Measurements from ENCODE around the gene RNF182. TPM values are rescaled to one million over a fixed set of nuclear protein-coding genes. Genes with fewer than 3 reads are reported as not detected.

The RNF182 gene
- total and polyA plus RNA-seq, 9 of the 15 experiments (the other 6 are each of a cell fraction or from before 2014, with no cell fraction given), result 12.8 to 22.8 (median 17.5) TPM

DNA sequence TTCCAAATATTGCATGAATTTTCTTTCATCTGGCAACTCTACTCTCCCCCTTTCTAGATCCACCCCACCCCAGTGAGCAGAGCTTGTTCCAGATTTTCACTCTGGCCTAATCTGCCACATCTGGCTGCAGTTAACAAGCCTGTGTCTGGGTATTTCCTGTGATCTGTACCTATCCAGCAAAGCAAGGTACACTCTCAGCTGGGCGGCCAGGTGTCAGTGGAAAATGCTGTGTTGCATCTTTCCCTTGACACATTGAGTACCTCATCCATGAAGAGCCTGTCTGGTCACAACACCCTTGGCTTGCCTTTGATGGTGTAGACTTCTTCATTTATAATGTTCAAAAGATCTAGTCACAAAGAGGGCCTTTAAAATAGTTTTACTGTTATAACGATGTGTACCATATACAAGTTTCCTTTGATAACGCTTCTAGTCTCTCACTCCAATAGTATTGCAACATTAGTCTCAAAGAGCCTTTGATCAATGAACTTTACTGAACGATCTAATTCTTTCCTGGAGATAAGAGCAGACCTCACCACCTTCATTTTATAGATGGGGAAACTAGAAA, 6.0 kb upstream of the RNF182 start:
- WGBS (ENCODE audit: insufficient coverage, low coverage, missing lambda C conversion rate), result 39% methylated on average over 4 of the region's 4 CpGs
- intact Hi-C loops (cut with micrococcal nuclease) (no loop called here), in situ Hi-C loops (cut with MboI) (no loop called here)
- Histone ChIP-seq H3K4me3 (no peak overlapping the region), H3K9me3 (replicated peaks; ENCODE audit: control insufficient read depth, insufficient read depth, low read depth, low read length) (no peaks in the 10 kb centered on the region), H3K27me3 (ENCODE audit: control insufficient read depth in 2 of 2, insufficient read depth in 2 of 2, low read length in 2 of 2) (no peaks in the 10 kb centered on the region), H3K27ac (ENCODE audit: extremely low read depth, low read depth, low read length) (no peak overlapping the region), H3K9ac (ENCODE audit: insufficient read depth in 1 of 2, low read depth in 2 of 2, low read length in 2 of 2) (no peak overlapping the region), H4K20me1 (replicated peaks; ENCODE audit: control insufficient read depth, insufficient read depth, low read length) (no peaks in the 10 kb centered on the region), H3K79me2 (ENCODE audit: control insufficient read depth, insufficient read depth, low read length) (no peaks in the 10 kb centered on the region), H3K9me1 (ENCODE audit: control insufficient read depth, insufficient read depth, low read length) (no peaks in the 10 kb centered on the region), H3K36me3 (ENCODE audit: control insufficient read depth, insufficient read depth, low read length) (no peaks in the 10 kb centered on the region), H3K4me2 (ENCODE audit: insufficient read depth, low read length) (no peak overlapping the region), H3K4me1 (replicated peaks in 1 of 2; ENCODE audit: control insufficient read depth in 2 of 2, insufficient read depth in 2 of 2, low read length in 2 of 2) (peaks cover 12 to 68% of the 10 kb centered on the region in 2 experiments), H2AFZ (ENCODE audit: low read depth, low read length) (no peak overlapping the region)
- CTCF ChIA-PET (ENCODE audit: low intra/inter-chr PET ratio), result no interaction called here
- ATAC-seq (no peak), FAIRE-seq (no peak), DNase-seq (ENCODE audit: extremely low read depth in 1 of 4, low spot score in 3 of 4) (no peak)
- no TSS peak for BruUV-seq (replicated peaks)
- POLR2A ChIA-PET, result interaction anchor here (0.6 to 1.9 kb wide), 5 partner anchors 9 to 539 kb away, joined by 3 to 6 read pairs (median 3); no protein-coding TSS in a partner anchor
- TF ChIP-seq ZNF316 (IDR thresholded peaks at IDR 0.05) (peak; percentile 38), CEBPG (CRISPR knock-in tag; IDR thresholded peaks at IDR 0.05) (no peak), CEBPG (tag; conservative IDR thresholded peaks at IDR 0.05 in 1 of 2, IDR thresholded peaks at IDR 0.05 in 1 of 2) (0 out of 4 replicates have a peak, but pooled peaks of 1 of the 2 experiments have one; percentile 6), CEBPB (tag; IDR thresholded peaks at IDR 0.05) (peak; percentile 35; the same call in 1 of the 2 replicates), CHD2 (IDR thresholded peaks at IDR 0.05; ENCODE audit: low read depth, low read length) (no peak), CBFA2T3 (IDR thresholded peaks at IDR 0.05) (peak; percentile 41; the same call in 1 of the 2 replicates)

DNA sequence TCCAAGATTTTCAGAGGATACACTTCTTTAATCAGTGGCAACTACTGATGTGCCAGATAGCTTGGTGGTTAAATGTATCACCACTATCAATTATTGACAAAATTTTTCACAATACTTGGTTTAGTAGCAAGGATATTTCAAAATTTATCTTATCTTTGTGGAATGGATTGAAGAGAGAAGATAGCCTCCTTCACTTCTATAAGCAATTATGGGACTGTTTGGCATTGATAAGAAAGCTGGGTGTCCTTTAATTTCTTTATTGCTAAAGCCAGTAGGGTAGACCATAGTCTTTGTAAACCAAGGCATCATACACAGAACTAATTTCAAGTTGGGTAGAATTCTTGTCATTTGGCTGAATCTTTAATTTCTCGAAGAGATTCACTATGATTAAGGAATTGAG, 4.9 kb upstream of the RNF182 start:
- FAIRE-seq (no peak), DNase-seq (ENCODE audit: extremely low read depth in 1 of 4, low spot score in 3 of 4) (peak in 2 of 4 experiments; percentile 68), ATAC-seq (no peak)
- WGBS (ENCODE audit: insufficient coverage, low coverage, missing lambda C conversion rate), result 35% methylated on average over 1 of the region's 1 CpG
- in situ Hi-C loops (cut with MboI), result no loop called here
- BruUV-seq (replicated peaks), result no TSS peak
- H3K27me3 ChIP-seq (ENCODE audit: control insufficient read depth in 2 of 2, insufficient read depth in 2 of 2, low read length in 2 of 2), result no peaks in the 10 kb centered on the region
- H3K4me2 ChIP-seq (ENCODE audit: insufficient read depth, low read length), result no peak overlapping the region; the same call in 1 of the 2 replicates
- no peaks in the 10 kb centered on the region for H3K9me3 ChIP-seq (replicated peaks; ENCODE audit: control insufficient read depth, insufficient read depth, low read depth, low read length)
- no peak overlapping the region for H3K4me3 ChIP-seq
- H3K9me1 ChIP-seq (ENCODE audit: control insufficient read depth, insufficient read depth, low read length), result no peaks in the 10 kb centered on the region
- H2AFZ ChIP-seq (ENCODE audit: low read depth, low read length), result peak overlapping the region; percentile 85
- no peak overlapping the region; a peak in 1 of 4 replicates for H3K9ac ChIP-seq (ENCODE audit: insufficient read depth in 1 of 2, low read depth in 2 of 2, low read length in 2 of 2)
- H3K27ac ChIP-seq (ENCODE audit: extremely low read depth, low read depth, low read length), result peak overlapping the region; percentile 64
- H4K20me1 ChIP-seq (replicated peaks; ENCODE audit: control insufficient read depth, insufficient read depth, low read length), result no peaks in the 10 kb centered on the region
- ChIA-PET POLR2A (interaction anchor here (1.2 to 1.9 kb wide), 2 partner anchors 8 to 10 kb away, joined by 3 to 6 read pairs; no protein-coding TSS in a partner anchor), CTCF (ENCODE audit: low intra/inter-chr PET ratio) (interaction anchor here (1.0 kb wide), 1 partner anchor 147 kb away, joined by 3 read pairs; no protein-coding TSS in a partner anchor)
- intact Hi-C loops (cut with micrococcal nuclease), result no loop called here
- H3K36me3 ChIP-seq (ENCODE audit: control insufficient read depth, insufficient read depth, low read length), result no peaks in the 10 kb centered on the region
- H3K79me2 ChIP-seq (ENCODE audit: control insufficient read depth, insufficient read depth, low read length), result no peaks in the 10 kb centered on the region
- peaks cover 19 to 61% of the 10 kb centered on the region in 2 experiments for H3K4me1 ChIP-seq (replicated peaks in 1 of 2; ENCODE audit: control insufficient read depth in 2 of 2, insufficient read depth in 2 of 2, low read length in 2 of 2)
- TF ChIP-seq, protein P1, sequence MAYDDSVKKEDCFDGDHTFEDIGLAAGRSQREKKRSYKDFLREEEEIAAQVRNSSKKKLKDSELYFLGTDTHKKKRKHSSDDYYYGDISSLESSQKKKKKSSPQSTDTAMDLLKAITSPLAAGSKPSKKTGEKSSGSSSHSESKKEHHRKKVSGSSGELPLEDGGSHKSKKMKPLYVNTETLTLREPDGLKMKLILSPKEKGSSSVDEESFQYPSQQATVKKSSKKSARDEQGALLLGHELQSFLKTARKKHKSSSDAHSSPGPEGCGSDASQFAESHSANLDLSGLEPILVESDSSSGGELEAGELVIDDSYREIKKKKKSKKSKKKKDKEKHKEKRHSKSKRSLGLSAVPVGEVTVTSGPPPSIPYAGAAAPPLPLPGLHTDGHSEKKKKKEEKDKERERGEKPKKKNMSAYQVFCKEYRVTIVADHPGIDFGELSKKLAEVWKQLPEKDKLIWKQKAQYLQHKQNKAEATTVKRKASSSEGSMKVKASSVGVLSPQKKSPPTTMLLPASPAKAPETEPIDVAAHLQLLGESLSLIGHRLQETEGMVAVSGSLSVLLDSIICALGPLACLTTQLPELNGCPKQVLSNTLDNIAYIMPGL (CRISPR knock-in tag; IDR thresholded peaks at IDR 0.05), result no peak
- TF ChIP-seq, protein P2, sequence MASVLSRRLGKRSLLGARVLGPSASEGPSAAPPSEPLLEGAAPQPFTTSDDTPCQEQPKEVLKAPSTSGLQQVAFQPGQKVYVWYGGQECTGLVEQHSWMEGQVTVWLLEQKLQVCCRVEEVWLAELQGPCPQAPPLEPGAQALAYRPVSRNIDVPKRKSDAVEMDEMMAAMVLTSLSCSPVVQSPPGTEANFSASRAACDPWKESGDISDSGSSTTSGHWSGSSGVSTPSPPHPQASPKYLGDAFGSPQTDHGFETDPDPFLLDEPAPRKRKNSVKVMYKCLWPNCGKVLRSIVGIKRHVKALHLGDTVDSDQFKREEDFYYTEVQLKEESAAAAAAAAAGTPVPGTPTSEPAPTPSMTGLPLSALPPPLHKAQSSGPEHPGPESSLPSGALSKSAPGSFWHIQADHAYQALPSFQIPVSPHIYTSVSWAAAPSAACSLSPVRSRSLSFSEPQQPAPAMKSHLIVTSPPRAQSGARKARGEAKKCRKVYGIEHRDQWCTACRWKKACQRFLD (CRISPR knock-in tag; IDR thresholded peaks at IDR 0.05), result 0 out of 2 replicates have a peak, but pooled peaks have one; percentile 47
- TF ChIP-seq ZNF644 (tag; IDR thresholded peaks at IDR 0.05; ENCODE audit: low read depth) (0 out of 2 replicates have a peak, but pooled peaks have one; percentile 33), PCBP1 (IDR thresholded peaks at IDR 0.05; ENCODE audit: low read depth, low read length, poor library complexity, severe bottlenecking) (no peak), KLF16 (IDR thresholded peaks at IDR 0.05) (peak; percentile 72; the same call in 1 of the 2 replicates), ZNF79 (CRISPR knock-in tag; IDR thresholded peaks at IDR 0.05; ENCODE audit: low read depth) (no peak)
